Subcutaneous abdominal adipose tissue (tissue), 5 donors: ENCODE data around the gene ZNF439.
"Not testable (repeated sequence)": the region's sequence is repeated elsewhere in the genome, so short reads cannot be mapped to it uniquely, and the experiment has no call there.

Experiments used
- H3K27ac ChIP-seq: one replicate; pipeline ENCODE4 v1.7.0; 2013; ENCODE audit warnings: low read depth, mild to moderate bottlenecking, inconsistent platforms, low read length, moderate library complexity
- H3K27me3 ChIP-seq, 5 donors: one replicate each; pipeline ENCODE4 v1.7.0; 2013; ENCODE audit warnings: low read length in 5 of 5, inconsistent platforms in 1 of 5; ENCODE audit not compliant: control insufficient read depth in 5 of 5, insufficient read depth in 4 of 5
- H3K36me3 ChIP-seq, 5 donors: one replicate each; pipeline ENCODE4 v1.7.0; 2013; ENCODE audit warnings: low read length in 5 of 5; ENCODE audit not compliant: control insufficient read depth in 5 of 5, insufficient read depth in 5 of 5
- H3K4me1 ChIP-seq, 5 donors: one replicate each; pipeline ENCODE4 v1.7.0; 2013; ENCODE audit warnings: low read length in 5 of 5, mild to moderate bottlenecking in 3 of 5, moderate library complexity in 1 of 5; ENCODE audit not compliant: control insufficient read depth in 5 of 5, insufficient read depth in 5 of 5
- H3K4me3 ChIP-seq, 5 donors: one replicate each; pipeline ENCODE4 v1.7.0; 2013; ENCODE audit warnings: low read length in 5 of 5, low read depth in 1 of 5
- H3K9ac ChIP-seq, 5 donors: one replicate each; pipeline ENCODE4 v1.7.0; 2013; ENCODE audit warnings: low read length in 5 of 5, mild to moderate bottlenecking in 4 of 5, moderate library complexity in 3 of 5
- H3K9me3 ChIP-seq, 5 donors: one replicate each; pipeline ENCODE4 v1.7.0; 2013; ENCODE audit warnings: low read length in 5 of 5; ENCODE audit not compliant: control insufficient read depth in 5 of 5
- donor health status: healthy.
- donor health status: healthy.
- donor health status: healthy.
- donor health status: healthy.
- donor health status: healthy.

ZNF439 gene

DNA sequence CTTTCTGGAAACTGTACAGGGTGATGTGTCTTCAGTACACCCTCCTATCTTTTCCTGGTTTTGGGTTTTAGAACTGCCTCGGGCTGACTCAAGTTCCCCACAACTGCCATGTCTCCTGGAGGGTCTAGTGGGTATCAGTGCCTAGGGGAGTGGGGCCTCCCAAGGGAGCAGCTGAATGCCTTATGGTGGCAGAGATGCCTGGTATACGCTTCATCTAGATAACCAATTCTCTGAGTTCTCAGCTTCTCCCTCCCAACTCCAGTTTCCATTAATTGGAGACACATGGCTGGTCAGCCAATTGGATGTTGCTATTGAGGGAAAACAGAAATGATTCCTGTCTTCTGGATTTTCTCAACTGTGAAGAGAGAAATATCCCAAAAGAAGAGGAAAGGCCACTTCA lies 12.8 kb downstream of the ZNF439 start:
- H3K27me3 ChIP-seq, result no peaks in the 10 kb centered on the region
- no peaks in the 10 kb centered on the region for H3K4me1 ChIP-seq
- H3K9me3 ChIP-seq, result peaks cover 2 to 20% (median 7%) of the 10 kb centered on the region in 5 donors
- H3K4me3 ChIP-seq, result no peak overlapping the region
- no peak overlapping the region for H3K27ac ChIP-seq
- peaks cover 0 to 3% (median 0%) of the 10 kb centered on the region in 5 donors for H3K36me3 ChIP-seq
- H3K9ac ChIP-seq, result no peak overlapping the region

- H3K4me1 ChIP-seq, H3K27me3 ChIP-seq, H3K9ac ChIP-seq, H3K27ac ChIP-seq: not testable (repeated sequence)
- H3K9me3 ChIP-seq, result peaks cover 24 to 47% (median 28%) of the 10 kb centered on the region in 5 donors
- peak overlapping the region in 4 of 5 donors; percentile 8 to 32 (median 21) for H3K4me3 ChIP-seq
- peaks cover 8 to 18% (median 17%) of the 10 kb centered on the region in 5 donors for H3K36me3 ChIP-seq
Measured at GRCh38 chr19:11867766-11868165, 19.2 kb downstream of the ZNF439 start.

DNA sequence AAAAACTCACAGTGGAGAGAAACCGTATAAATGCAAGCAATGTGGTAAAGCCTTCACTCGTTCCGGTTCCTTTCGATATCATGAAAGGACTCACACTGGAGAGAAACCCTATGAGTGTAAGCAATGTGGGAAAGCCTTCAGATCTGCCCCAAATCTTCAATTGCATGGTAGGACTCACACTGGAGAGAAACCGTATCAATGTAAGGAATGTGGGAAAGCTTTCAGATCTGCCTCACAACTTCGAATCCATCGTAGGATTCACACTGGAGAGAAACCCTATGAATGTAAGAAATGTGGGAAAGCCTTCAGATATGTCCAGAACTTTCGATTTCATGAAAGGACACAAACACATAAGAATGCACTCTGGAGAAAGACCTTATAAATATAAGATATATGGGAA lies 19.7 kb downstream of the ZNF439 start:
- H3K4me3 ChIP-seq, result peak overlapping the region in 3 of 5 donors; percentile 8 to 31 (median 11)
- no peaks in the 10 kb centered on the region for H3K4me1 ChIP-seq
- no peak overlapping the region for H3K9ac ChIP-seq
- H3K27me3 ChIP-seq, result no peaks in the 10 kb centered on the region
- no peak overlapping the region for H3K27ac ChIP-seq
- peaks cover 8 to 18% (median 17%) of the 10 kb centered on the region in 5 donors for H3K36me3 ChIP-seq
- H3K9me3 ChIP-seq, result peaks cover 23 to 47% (median 28%) of the 10 kb centered on the region in 5 donors

DNA sequence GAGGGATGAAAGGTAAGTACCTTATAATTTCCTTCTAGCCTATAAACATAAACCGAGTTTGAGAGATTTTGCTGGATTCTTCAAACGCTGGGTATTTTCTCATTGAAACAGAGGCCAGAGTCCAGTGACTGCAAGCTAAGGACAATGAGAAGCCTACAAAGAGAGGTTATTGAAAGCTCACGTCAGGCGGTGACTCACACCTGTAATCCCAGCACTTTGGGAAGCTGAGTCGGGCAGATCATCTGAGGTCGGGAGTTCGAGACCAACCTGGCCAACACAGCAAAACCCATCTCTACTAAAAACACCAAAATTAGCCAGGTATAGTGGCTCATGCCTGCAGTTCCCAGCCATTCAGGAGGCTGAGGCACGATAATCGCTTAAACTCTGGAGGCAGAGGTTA lies 24.1 kb downstream of the ZNF439 start:
- H3K27me3 ChIP-seq, result no peaks in the 10 kb centered on the region
- no peak overlapping the region for H3K27ac ChIP-seq
- no peaks in the 10 kb centered on the region for H3K4me1 ChIP-seq
- no peak overlapping the region for H3K4me3 ChIP-seq
- H3K9me3 ChIP-seq, result peaks cover 16 to 26% (median 17%) of the 10 kb centered on the region in 5 donors
- peaks cover 2 to 9% (median 8%) of the 10 kb centered on the region in 5 donors for H3K36me3 ChIP-seq
- no peak overlapping the region for H3K9ac ChIP-seq

DNA sequence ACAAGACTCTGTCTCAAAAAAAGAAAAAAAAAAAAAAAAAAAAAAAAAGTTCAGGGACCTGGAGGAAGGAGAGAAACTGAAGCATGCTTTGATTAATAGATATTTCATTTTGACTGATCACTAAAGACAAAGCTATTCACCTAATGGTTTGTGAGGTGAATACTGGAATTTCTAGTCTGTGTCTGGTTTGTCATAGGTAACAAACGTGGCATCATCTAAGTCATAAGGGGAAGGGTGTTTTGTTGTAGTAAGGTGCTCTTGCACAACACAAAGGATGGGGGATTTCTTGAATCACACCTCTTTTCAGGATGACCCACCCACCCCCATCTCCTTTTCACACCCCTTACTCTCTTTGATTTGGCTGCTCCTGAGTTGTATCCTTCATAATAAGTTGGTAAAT lies 25.2 kb downstream of the ZNF439 start:
- no peaks in the 10 kb centered on the region for H3K36me3 ChIP-seq
- no peak overlapping the region for H3K27ac ChIP-seq
- no peaks in the 10 kb centered on the region for H3K4me1 ChIP-seq
- no peaks in the 10 kb centered on the region for H3K27me3 ChIP-seq
- peaks cover 4 to 15% (median 6%) of the 10 kb centered on the region in 5 donors for H3K9me3 ChIP-seq
- no peak overlapping the region for H3K4me3 ChIP-seq
- H3K9ac ChIP-seq, result no peak overlapping the region

GRCh38 chr19:11879687-11880266 lies 31.3 kb downstream of the ZNF439 start:
- H3K9ac ChIP-seq, H3K4me3 ChIP-seq, H3K9me3 ChIP-seq, H3K27me3 ChIP-seq, H3K27ac ChIP-seq, H3K36me3 ChIP-seq, H3K4me1 ChIP-seq: not testable (repeated sequence)

DNA sequence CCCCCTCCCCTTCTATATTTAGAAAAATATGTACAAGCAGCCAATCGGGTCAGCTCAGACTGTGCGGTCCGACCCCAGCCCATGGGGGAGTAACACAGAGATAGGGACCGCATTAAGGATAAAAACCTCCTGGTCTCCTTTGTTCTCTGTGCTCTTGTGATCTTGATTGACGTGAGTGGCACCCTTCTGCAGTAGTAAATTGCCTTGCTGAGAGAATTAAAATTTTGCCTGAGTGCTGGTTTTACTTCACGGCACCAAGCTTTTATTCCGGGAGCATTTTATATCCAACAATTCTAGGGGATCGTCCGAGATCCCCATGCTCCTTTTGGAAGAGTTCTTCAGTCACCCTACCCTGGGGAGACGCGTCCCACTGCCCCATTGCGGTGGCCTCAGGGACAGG lies 32.1 kb downstream of the ZNF439 start:
- no peaks in the 10 kb centered on the region for H3K27me3 ChIP-seq
- H3K27ac ChIP-seq, result no peak overlapping the region
- no peaks in the 10 kb centered on the region for H3K9me3 ChIP-seq
- no peak overlapping the region for H3K9ac ChIP-seq
- peaks cover 0 to 6% (median 3%) of the 10 kb centered on the region in 5 donors for H3K4me1 ChIP-seq
- no peak overlapping the region for H3K4me3 ChIP-seq
- H3K36me3 ChIP-seq, result no peaks in the 10 kb centered on the region

GRCh38 chr19:11881151-11881800 lies 32.8 kb downstream of the ZNF439 start:
- Histone ChIP-seq H3K27ac (no peak overlapping the region), H3K27me3 (no peaks in the 10 kb centered on the region), H3K4me1 (peaks cover 0 to 6% (median 3%) of the 10 kb centered on the region in 5 donors), H3K9ac (no peak overlapping the region), H3K4me3 (peak overlapping the region in 2 of 5 donors; percentile 26 to 39), H3K9me3 (no peaks in the 10 kb centered on the region), H3K36me3 (no peaks in the 10 kb centered on the region)

GRCh38 chr19:11882606-11883005 lies 34.1 kb downstream of the ZNF439 start:
- no peaks in the 10 kb centered on the region for H3K9me3 ChIP-seq
- no peak overlapping the region for H3K27ac ChIP-seq
- H3K36me3 ChIP-seq, result no peaks in the 10 kb centered on the region
- no peak overlapping the region for H3K9ac ChIP-seq
- H3K4me3 ChIP-seq, result no peak overlapping the region
- no peaks in the 10 kb centered on the region for H3K27me3 ChIP-seq
- peaks cover 5 to 13% (median 10%) of the 10 kb centered on the region in 5 donors for H3K4me1 ChIP-seq

GRCh38 chr19:11887234-11887610 lies 38.7 kb downstream of the ZNF439 start:
- peak overlapping the region; percentile 81 to 96 (median 87) for H3K4me3 ChIP-seq
- H3K9me3 ChIP-seq, result no peaks in the 10 kb centered on the region
- peak overlapping the region; percentile 70 for H3K27ac ChIP-seq

More at GRCh38 chr19:11887234-11887610, 38.7 kb downstream of the ZNF439 start:
- Histone ChIP-seq H3K27me3 (no peaks in the 10 kb centered on the region), H3K9ac (peak overlapping the region in 1 of 5 donors; percentile 92), H3K36me3 (no peaks in the 10 kb centered on the region), H3K4me1 (peaks cover 4 to 21% (median 15%) of the 10 kb centered on the region in 5 donors)
